ENCODE measurements around the gene SOS1. TPM values are rescaled to one million over a fixed set of nuclear protein-coding genes. Genes with fewer than 3 reads are reported as not detected.
A peak's percentile ranks its signal among the peaks of the same experiment; 100 is the strongest.

SOS1 gene
- total RNA-seq, 1 experiment from 2014 or later: 28.4 TPM

DNA sequence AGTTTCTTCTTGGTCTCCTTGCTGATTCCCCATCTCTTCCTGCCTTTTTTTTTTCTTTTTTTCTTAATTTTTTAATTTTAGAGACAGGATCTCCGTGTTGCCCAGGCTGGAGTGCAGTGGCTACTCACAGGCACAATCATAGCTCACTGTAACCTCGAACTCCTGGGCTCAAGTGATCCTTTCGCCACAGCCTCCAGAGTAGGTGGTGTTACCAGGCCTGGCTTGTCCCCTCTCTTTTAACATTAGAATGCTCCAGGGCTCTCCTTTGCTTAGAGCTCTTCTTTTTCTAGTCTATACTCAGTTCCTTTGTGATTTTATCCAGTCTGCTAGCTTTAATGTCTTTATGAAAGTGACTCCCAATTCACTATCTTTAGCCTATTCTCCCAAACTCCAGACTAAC lies 141.9 kb downstream of the SOS1 start:
- POLR2A ChIA-PET: no interaction called here
- Mint-ChIP-seq H3K4me1 (peaks cover 29% of the 10 kb centered on the region), H3K4me3 (no peak overlapping the region), H3K27me3 (ENCODE audit: low read depth) (no peaks in the 10 kb centered on the region), H3K36me3 (no peaks in the 10 kb centered on the region), H3K27ac (no peak overlapping the region), H3K9me3 (no peaks in the 10 kb centered on the region)
- CTCF ChIA-PET: interaction anchor here (2.1 kb wide), 1 partner anchor 31 kb away, joined by 10 read pairs; no protein-coding TSS in a partner anchor
- no peak for DNase-seq (ENCODE audit: low spot score)
- TF ChIP-seq NFATC4 (CRISPR knock-in tag; IDR thresholded peaks at IDR 0.05) (no peak), GABPB1 (CRISPR knock-in tag; IDR thresholded peaks at IDR 0.05) (no peak), OVOL2 (CRISPR knock-in tag; IDR thresholded peaks at IDR 0.05; ENCODE audit: borderline replicate concordance) (no peak), SMAD3 (CRISPR knock-in tag; IDR thresholded peaks at IDR 0.05; ENCODE audit: borderline replicate concordance) (no peak), TP53 (CRISPR knock-in tag; IDR thresholded peaks at IDR 0.05) (no peak), PRRX2 (CRISPR knock-in tag; IDR thresholded peaks at IDR 0.05) (no peak), ZNF671 (CRISPR knock-in tag; IDR thresholded peaks at IDR 0.05) (no peak), ZNF396 (CRISPR knock-in tag; IDR thresholded peaks at IDR 0.05; ENCODE audit: borderline replicate concordance) (no peak), EMX1 (CRISPR knock-in tag; IDR thresholded peaks at IDR 0.05) (no peak), RELA (CRISPR knock-in tag; IDR thresholded peaks at IDR 0.05; ENCODE audit: borderline replicate concordance) (no peak), TCF7 (CRISPR knock-in tag; IDR thresholded peaks at IDR 0.05; ENCODE audit: low read depth) (no peak), FOXK1 (CRISPR knock-in tag; IDR thresholded peaks at IDR 0.05) (no peak), NFYB (CRISPR knock-in tag; conservative IDR thresholded peaks at IDR 0.05; ENCODE audit: low read depth) (no peak), TEAD4 (CRISPR knock-in tag; IDR thresholded peaks at IDR 0.05) (no peak)
- TF ChIP-seq, protein P1, sequence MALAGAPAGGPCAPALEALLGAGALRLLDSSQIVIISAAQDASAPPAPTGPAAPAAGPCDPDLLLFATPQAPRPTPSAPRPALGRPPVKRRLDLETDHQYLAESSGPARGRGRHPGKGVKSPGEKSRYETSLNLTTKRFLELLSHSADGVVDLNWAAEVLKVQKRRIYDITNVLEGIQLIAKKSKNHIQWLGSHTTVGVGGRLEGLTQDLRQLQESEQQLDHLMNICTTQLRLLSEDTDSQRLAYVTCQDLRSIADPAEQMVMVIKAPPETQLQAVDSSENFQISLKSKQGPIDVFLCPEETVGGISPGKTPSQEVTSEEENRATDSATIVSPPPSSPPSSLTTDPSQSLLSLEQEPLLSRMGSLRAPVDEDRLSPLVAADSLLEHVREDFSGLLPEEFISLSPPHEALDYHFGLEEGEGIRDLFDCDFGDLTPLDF (CRISPR knock-in tag; IDR thresholded peaks at IDR 0.05): no peak
- TF ChIP-seq, protein P2, sequence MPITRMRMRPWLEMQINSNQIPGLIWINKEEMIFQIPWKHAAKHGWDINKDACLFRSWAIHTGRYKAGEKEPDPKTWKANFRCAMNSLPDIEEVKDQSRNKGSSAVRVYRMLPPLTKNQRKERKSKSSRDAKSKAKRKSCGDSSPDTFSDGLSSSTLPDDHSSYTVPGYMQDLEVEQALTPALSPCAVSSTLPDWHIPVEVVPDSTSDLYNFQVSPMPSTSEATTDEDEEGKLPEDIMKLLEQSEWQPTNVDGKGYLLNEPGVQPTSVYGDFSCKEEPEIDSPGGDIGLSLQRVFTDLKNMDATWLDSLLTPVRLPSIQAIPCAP (CRISPR knock-in tag; IDR thresholded peaks at IDR 0.05): no peak
- TF ChIP-seq, protein P3, sequence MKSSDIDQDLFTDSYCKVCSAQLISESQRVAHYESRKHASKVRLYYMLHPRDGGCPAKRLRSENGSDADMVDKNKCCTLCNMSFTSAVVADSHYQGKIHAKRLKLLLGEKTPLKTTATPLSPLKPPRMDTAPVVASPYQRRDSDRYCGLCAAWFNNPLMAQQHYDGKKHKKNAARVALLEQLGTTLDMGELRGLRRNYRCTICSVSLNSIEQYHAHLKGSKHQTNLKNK (CRISPR knock-in tag; IDR thresholded peaks at IDR 0.05): no peak
- TF ChIP-seq, protein P4, sequence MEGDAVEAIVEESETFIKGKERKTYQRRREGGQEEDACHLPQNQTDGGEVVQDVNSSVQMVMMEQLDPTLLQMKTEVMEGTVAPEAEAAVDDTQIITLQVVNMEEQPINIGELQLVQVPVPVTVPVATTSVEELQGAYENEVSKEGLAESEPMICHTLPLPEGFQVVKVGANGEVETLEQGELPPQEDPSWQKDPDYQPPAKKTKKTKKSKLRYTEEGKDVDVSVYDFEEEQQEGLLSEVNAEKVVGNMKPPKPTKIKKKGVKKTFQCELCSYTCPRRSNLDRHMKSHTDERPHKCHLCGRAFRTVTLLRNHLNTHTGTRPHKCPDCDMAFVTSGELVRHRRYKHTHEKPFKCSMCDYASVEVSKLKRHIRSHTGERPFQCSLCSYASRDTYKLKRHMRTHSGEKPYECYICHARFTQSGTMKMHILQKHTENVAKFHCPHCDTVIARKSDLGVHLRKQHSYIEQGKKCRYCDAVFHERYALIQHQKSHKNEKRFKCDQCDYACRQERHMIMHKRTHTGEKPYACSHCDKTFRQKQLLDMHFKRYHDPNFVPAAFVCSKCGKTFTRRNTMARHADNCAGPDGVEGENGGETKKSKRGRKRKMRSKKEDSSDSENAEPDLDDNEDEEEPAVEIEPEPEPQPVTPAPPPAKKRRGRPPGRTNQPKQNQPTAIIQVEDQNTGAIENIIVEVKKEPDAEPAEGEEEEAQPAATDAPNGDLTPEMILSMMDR (IDR thresholded peaks at IDR 0.05): no peak
- ATAC-seq: peak; percentile 56

DNA sequence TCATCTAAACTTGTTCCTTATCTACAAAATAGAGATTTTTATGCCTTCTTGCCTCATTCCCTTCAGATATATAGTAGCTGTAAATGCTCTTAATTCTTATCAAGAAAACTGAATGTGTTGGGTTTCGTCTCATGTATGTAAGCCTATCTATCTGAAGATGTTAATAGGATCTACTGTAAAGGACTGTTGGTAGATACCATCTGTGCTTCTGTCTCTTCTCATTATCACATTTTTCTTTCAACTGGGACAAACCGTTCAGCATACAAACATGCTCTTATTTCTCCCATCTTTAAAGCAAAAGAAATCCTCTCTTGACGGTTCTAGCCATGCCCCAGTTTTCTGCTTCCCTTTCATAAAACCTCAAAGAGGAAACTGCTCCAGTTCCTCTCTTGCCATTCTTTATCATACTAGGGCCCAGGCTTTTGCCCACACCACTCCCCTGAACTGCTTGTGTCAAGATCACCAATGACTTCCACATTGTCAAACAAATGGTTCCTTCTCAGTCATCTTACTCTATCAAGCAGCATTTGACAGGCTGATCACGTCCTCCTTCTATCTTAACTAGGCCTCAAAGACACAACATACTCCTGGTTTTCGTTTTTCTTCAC lies 142.5 kb downstream of the SOS1 start:
- no peak overlapping the region for H3K4me3 Mint-ChIP-seq
- DNase-seq (ENCODE audit: low spot score) (no peak), ATAC-seq (no peak; the same call in 1 of the 2 replicates)
- H3K27ac Mint-ChIP-seq: no peak overlapping the region
- no peaks in the 10 kb centered on the region for H3K9me3 Mint-ChIP-seq
- peaks cover 29% of the 10 kb centered on the region for H3K4me1 Mint-ChIP-seq
- H3K27me3 Mint-ChIP-seq (ENCODE audit: low read depth): no peaks in the 10 kb centered on the region
- no peaks in the 10 kb centered on the region for H3K36me3 Mint-ChIP-seq
- ChIA-PET CTCF (interaction anchor here (0.8 to 2.1 kb wide), 2 partner anchors 31 kb away, joined by 3 to 10 read pairs; no protein-coding TSS in a partner anchor), POLR2A (no interaction called here)
- TF ChIP-seq, protein P5, sequence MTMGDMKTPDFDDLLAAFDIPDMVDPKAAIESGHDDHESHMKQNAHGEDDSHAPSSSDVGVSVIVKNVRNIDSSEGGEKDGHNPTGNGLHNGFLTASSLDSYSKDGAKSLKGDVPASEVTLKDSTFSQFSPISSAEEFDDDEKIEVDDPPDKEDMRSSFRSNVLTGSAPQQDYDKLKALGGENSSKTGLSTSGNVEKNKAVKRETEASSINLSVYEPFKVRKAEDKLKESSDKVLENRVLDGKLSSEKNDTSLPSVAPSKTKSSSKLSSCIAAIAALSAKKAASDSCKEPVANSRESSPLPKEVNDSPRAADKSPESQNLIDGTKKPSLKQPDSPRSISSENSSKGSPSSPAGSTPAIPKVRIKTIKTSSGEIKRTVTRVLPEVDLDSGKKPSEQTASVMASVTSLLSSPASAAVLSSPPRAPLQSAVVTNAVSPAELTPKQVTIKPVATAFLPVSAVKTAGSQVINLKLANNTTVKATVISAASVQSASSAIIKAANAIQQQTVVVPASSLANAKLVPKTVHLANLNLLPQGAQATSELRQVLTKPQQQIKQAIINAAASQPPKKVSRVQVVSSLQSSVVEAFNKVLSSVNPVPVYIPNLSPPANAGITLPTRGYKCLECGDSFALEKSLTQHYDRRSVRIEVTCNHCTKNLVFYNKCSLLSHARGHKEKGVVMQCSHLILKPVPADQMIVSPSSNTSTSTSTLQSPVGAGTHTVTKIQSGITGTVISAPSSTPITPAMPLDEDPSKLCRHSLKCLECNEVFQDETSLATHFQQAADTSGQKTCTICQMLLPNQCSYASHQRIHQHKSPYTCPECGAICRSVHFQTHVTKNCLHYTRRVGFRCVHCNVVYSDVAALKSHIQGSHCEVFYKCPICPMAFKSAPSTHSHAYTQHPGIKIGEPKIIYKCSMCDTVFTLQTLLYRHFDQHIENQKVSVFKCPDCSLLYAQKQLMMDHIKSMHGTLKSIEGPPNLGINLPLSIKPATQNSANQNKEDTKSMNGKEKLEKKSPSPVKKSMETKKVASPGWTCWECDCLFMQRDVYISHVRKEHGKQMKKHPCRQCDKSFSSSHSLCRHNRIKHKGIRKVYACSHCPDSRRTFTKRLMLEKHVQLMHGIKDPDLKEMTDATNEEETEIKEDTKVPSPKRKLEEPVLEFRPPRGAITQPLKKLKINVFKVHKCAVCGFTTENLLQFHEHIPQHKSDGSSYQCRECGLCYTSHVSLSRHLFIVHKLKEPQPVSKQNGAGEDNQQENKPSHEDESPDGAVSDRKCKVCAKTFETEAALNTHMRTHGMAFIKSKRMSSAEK (CRISPR knock-in tag; IDR thresholded peaks at IDR 0.05; ENCODE audit: borderline replicate concordance): no peak
- TF ChIP-seq, protein P6, sequence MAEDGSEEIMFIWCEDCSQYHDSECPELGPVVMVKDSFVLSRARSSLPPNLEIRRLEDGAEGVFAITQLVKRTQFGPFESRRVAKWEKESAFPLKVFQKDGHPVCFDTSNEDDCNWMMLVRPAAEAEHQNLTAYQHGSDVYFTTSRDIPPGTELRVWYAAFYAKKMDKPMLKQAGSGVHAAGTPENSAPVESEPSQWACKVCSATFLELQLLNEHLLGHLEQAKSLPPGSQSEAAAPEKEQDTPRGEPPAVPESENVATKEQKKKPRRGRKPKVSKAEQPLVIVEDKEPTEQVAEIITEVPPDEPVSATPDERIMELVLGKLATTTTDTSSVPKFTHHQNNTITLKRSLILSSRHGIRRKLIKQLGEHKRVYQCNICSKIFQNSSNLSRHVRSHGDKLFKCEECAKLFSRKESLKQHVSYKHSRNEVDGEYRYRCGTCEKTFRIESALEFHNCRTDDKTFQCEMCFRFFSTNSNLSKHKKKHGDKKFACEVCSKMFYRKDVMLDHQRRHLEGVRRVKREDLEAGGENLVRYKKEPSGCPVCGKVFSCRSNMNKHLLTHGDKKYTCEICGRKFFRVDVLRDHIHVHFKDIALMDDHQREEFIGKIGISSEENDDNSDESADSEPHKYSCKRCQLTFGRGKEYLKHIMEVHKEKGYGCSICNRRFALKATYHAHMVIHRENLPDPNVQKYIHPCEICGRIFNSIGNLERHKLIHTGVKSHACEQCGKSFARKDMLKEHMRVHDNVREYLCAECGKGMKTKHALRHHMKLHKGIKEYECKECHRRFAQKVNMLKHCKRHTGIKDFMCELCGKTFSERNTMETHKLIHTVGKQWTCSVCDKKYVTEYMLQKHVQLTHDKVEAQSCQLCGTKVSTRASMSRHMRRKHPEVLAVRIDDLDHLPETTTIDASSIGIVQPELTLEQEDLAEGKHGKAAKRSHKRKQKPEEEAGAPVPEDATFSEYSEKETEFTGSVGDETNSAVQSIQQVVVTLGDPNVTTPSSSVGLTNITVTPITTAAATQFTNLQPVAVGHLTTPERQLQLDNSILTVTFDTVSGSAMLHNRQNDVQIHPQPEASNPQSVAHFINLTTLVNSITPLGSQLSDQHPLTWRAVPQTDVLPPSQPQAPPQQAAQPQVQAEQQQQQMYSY (CRISPR knock-in tag; IDR thresholded peaks at IDR 0.05): no peak
- TF ChIP-seq, protein P7, sequence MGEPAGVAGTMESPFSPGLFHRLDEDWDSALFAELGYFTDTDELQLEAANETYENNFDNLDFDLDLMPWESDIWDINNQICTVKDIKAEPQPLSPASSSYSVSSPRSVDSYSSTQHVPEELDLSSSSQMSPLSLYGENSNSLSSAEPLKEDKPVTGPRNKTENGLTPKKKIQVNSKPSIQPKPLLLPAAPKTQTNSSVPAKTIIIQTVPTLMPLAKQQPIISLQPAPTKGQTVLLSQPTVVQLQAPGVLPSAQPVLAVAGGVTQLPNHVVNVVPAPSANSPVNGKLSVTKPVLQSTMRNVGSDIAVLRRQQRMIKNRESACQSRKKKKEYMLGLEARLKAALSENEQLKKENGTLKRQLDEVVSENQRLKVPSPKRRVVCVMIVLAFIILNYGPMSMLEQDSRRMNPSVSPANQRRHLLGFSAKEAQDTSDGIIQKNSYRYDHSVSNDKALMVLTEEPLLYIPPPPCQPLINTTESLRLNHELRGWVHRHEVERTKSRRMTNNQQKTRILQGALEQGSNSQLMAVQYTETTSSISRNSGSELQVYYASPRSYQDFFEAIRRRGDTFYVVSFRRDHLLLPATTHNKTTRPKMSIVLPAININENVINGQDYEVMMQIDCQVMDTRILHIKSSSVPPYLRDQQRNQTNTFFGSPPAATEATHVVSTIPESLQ (CRISPR knock-in tag; IDR thresholded peaks at IDR 0.05): no peak
- TF ChIP-seq, protein P8, sequence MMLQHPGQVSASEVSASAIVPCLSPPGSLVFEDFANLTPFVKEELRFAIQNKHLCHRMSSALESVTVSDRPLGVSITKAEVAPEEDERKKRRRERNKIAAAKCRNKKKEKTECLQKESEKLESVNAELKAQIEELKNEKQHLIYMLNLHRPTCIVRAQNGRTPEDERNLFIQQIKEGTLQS (CRISPR knock-in tag; conservative IDR thresholded peaks at IDR 0.05): no peak

Data from WTC11 (cell line).